HepG2 (cell line): Measurements from ENCODE around the gene CSNK2A1. TPM values are rescaled to one million over a fixed set of nuclear protein-coding genes. Genes with fewer than 3 reads are reported as not detected.

Source experiments
- ATAC-seq: fragments of 200-7000 bp; cut with Tn5 transposase; 3 replicates; pipeline ENCODE4 v1.9.1; 2020; ENCODE audit warnings: mild to moderate bottlenecking, moderate library complexity
- BruUV-seq: library from RNA; stranded (reverse); fragments of 400-500 nt; replicated peaks from 2 replicates; lab custom pipeline; 2021; lab: Mats Ljungman, UMichigan
- CTCF ChIA-PET: fragments of 300-600 bp; formaldehyde crosslinking; extraction: SDS; loops from one replicate; lab custom pipeline; 2021; ENCODE audit warnings: low total read pairs, inconsistent platforms, low intra/inter-chr PET ratio; lab: Yijun Ruan, JAX
- POLR2A ChIA-PET: fragments of 350-600 bp; sonication (Branson Sonifier 250); formaldehyde crosslinking; loops from one replicate; lab custom pipeline; 2020; ENCODE audit warnings: antibody characterized with exemption, inconsistent platforms; lab: Yijun Ruan, JAX
- DNase-seq: peaks from one replicate; pipeline ENCODE4 v3.0.0-alpha.2; 2015; ENCODE audit warnings: low spot score
- FAIRE-seq: peaks from 3 replicates; lab custom pipeline; 2011; peaks lifted over from hg19 to GRCh38; lab: Jason Lieb, UNC
- H2AFZ ChIP-seq: one replicate; pipeline ENCODE4 v1.6.1; 2011; ENCODE audit warnings: low read length, inconsistent platforms
- H3K27ac ChIP-seq: fragments of 300-600 bp; 3 replicates; pipeline ENCODE4 v1.8.0; 2011; ENCODE audit warnings: mixed run types, mild to moderate bottlenecking, mixed read lengths, low read length, inconsistent platforms; ENCODE audit not compliant: insufficient read depth; ENCODE audit errors: extremely low read length
- H3K27me3 ChIP-seq, 2 experiments: fragments of 200-600 bp in 1 of 2; 2 replicates in 1 of 2; 3 replicates in 1 of 2; pipeline versions ENCODE4 v1.6.0 to v1.8.0; 2011; ENCODE audit warnings: low read length in 2 of 2, mild to moderate bottlenecking in 2 of 2, moderate library complexity in 2 of 2, inconsistent platforms in 1 of 2; ENCODE audit not compliant: insufficient read depth in 2 of 2, control insufficient read depth in 1 of 2
- H3K36me3 ChIP-seq, 2 experiments: fragments of 200-600 bp in 1 of 2; replicated peaks in 1 of 2; 2 replicates in 1 of 2; 3 replicates in 1 of 2; pipeline versions ENCODE4 v1.5.1 to v1.8.0; 2011; ENCODE audit warnings: low read length in 2 of 2, inconsistent platforms in 1 of 2; ENCODE audit not compliant: insufficient read depth in 2 of 2, control insufficient read depth in 1 of 2
- H3K4me1 ChIP-seq: 2 replicates; pipeline ENCODE4 v1.5.1; 2012; ENCODE audit warnings: low read length, inconsistent platforms; ENCODE audit not compliant: insufficient read depth
- H3K4me2 ChIP-seq: 2 replicates; pipeline ENCODE4 v1.6.0; 2011; ENCODE audit warnings: low read depth, low read length, inconsistent platforms
- H3K4me3 ChIP-seq, 3 experiments: fragments of 200-600 bp in 1 of 3; sonication (generic), shearing (Covaris generic) in 1 of 3; replicated peaks in 1 of 3; 2 replicates each; pipeline ENCODE4 v1.5.1; 2011 to 2016; ENCODE audit warnings: low read length in 3 of 3, inconsistent platforms in 2 of 3, low read depth in 2 of 3, mild to moderate bottlenecking in 2 of 3, control low read depth in 1 of 3, mixed read lengths in 1 of 3; ENCODE audit not compliant: insufficient read depth in 1 of 3
- H3K79me2 ChIP-seq: one replicate; pipeline ENCODE4 v1.6.1; 2011; ENCODE audit warnings: low read length, inconsistent platforms; ENCODE audit not compliant: insufficient read depth
- H3K9ac ChIP-seq: 2 replicates; pipeline ENCODE4 v1.6.0; 2011; ENCODE audit warnings: mild to moderate bottlenecking, low read depth, low read length, inconsistent platforms; ENCODE audit not compliant: insufficient read depth
- H3K9me3 ChIP-seq: 2 replicates; pipeline ENCODE4 v1.5.1; 2012; ENCODE audit warnings: mild to moderate bottlenecking, low read length
- H4K20me1 ChIP-seq: 2 replicates; pipeline ENCODE4 v1.6.0; 2011; ENCODE audit warnings: inconsistent platforms, mild to moderate bottlenecking, low read length, moderate library complexity; ENCODE audit not compliant: insufficient read depth
- GATAD2A ChIP-seq: IDR thresholded peaks from 2 replicates; pipeline ENCODE4 v1.6.1; 2016
- KDM3A ChIP-seq: IDR thresholded peaks from 2 replicates; pipeline ENCODE4 v1.6.1; 2018; ENCODE audit warnings: low read depth, missing compliant biosample characterization
- RBM22 ChIP-seq: fragments of 200-400 bp; formaldehyde crosslinking; optimal IDR thresholded peaks from 2 replicates; pipeline ENCODE3; 2017; ENCODE audit warnings: mild to moderate bottlenecking, low read length, moderate library complexity
- SIX4 ChIP-seq: sonication (generic); formaldehyde crosslinking; IDR thresholded peaks from 2 replicates; pipeline ENCODE4 v1.4.0; 2020; ENCODE audit warnings: missing genetic modification reagents
- STAT6 ChIP-seq: sonication (generic); formaldehyde crosslinking; IDR thresholded peaks from 2 replicates; pipeline ENCODE4 v1.4.0; 2020; ENCODE audit warnings: missing genetic modification reagents, mild to moderate bottlenecking, borderline replicate concordance
- ZZZ3 ChIP-seq: sonication (generic); formaldehyde crosslinking; IDR thresholded peaks from 2 replicates; pipeline ENCODE4 v1.4.0; 2020; ENCODE audit warnings: missing genetic modification reagents, mild to moderate bottlenecking, borderline replicate concordance
- WGBS: methylation state at CpG from one replicate; pipeline ENCODE4 v1.1.6; 2017; ENCODE audit warnings: low lambda C conversion rate; 5-methylcytosine and 5-hydroxymethylcytosine counted together
- in situ Hi-C: cut with HindIII; loops from 2 replicates; pipeline ENCODE4 v1.10.0; 2017; ENCODE audit warnings: low pct_unique_long_range_greater_than_20kb; ENCODE audit not compliant: extremely low pct_ligation_motif_present
- intact Hi-C: fragments of 100-400 bp; cut with micrococcal nuclease; formaldehyde crosslinking; loops from one replicate; pipeline ENCODE4 v1.10.0; 2022; ENCODE audit not compliant: unreplicated experiment
- polyA plus RNA-seq, 8 experiments: library from polyadenylated mRNA; depleted of rRNA in 3 of 8; stranded (reverse) in 7 of 8; unstranded in 1 of 8; fragments of >200 nt; fragmentation: Illumina TruSeq in 4 of 8; extraction: Trizol in 4 of 8; gene quantifications; 2 replicates each; pipeline versions ENCODE4 v1.2.1 to v1.2.3, GENCODE V29; 2011 to 2016; ENCODE audit warnings: low read depth in 4 of 8, missing spikeins in 1 of 8, mixed read lengths in 1 of 8; ENCODE audit not compliant: insufficient read depth in 1 of 8
- total RNA-seq, 5 experiments: library from RNA; depleted of rRNA; stranded (reverse); fragments of >200 nt; fragmentation: Illumina TruSeq; extraction: Trizol; gene quantifications; 2 replicates each; pipeline ENCODE4 v1.2.3, GENCODE V29; 2016; ENCODE audit warnings: low read depth in 1 of 5
- TF ChIP-seq, protein P1 (sequence below): sonication (generic); formaldehyde crosslinking; IDR thresholded peaks from 2 replicates; pipeline ENCODE4 v1.4.0; 2020; ENCODE audit warnings: mild to moderate bottlenecking, missing genetic modification reagents
- TF ChIP-seq, protein P2 (sequence below): sonication (generic); formaldehyde crosslinking; IDR thresholded peaks from 2 replicates; pipeline ENCODE4 v1.4.0; 2020; ENCODE audit warnings: mild to moderate bottlenecking, low read depth, missing genetic modification reagents
- TF ChIP-seq, protein P3 (sequence below): sonication (generic); formaldehyde crosslinking; IDR thresholded peaks from 2 replicates; pipeline ENCODE4 v1.4.0; 2020; ENCODE audit warnings: missing genetic modification reagents

CSNK2A1 gene
- total and polyA plus RNA-seq, 2 of the 13 experiments (the other 11 are each of a cell fraction or from before 2014, with no cell fraction given) = 153 to 231 TPM

DNA sequence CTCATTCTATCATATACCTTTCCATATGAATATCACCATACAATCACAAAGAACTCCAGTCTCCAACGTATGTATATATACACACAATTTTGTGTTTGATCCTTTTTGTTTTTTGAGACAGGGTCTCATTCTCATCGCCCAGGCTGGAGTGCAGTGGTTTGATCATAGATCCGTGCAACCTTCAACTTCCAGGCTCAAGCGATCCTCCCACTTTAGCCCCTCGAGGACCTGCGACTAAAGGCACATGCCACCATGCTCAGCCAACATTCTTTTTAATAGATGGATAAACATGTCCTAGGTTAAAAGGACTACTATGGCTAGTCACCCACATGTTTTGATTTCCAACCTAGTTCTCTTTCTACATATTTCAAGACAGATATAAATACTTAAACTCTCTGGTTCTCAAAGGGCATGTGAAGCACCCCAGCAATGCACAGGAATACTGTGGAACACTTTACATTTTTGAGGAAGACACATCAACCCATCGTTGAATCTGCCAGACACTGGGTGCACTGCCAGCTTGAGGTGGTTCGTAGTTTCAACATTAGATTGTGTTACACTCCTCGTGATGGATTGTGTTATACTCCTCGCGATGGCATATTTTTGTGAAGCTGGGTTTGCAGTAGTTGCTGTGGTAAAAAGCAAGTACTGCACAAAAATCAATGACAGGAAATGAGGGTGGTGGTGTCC, 40.4 kb downstream of the CSNK2A1 start (continued):
- TF ChIP-seq, protein P1, sequence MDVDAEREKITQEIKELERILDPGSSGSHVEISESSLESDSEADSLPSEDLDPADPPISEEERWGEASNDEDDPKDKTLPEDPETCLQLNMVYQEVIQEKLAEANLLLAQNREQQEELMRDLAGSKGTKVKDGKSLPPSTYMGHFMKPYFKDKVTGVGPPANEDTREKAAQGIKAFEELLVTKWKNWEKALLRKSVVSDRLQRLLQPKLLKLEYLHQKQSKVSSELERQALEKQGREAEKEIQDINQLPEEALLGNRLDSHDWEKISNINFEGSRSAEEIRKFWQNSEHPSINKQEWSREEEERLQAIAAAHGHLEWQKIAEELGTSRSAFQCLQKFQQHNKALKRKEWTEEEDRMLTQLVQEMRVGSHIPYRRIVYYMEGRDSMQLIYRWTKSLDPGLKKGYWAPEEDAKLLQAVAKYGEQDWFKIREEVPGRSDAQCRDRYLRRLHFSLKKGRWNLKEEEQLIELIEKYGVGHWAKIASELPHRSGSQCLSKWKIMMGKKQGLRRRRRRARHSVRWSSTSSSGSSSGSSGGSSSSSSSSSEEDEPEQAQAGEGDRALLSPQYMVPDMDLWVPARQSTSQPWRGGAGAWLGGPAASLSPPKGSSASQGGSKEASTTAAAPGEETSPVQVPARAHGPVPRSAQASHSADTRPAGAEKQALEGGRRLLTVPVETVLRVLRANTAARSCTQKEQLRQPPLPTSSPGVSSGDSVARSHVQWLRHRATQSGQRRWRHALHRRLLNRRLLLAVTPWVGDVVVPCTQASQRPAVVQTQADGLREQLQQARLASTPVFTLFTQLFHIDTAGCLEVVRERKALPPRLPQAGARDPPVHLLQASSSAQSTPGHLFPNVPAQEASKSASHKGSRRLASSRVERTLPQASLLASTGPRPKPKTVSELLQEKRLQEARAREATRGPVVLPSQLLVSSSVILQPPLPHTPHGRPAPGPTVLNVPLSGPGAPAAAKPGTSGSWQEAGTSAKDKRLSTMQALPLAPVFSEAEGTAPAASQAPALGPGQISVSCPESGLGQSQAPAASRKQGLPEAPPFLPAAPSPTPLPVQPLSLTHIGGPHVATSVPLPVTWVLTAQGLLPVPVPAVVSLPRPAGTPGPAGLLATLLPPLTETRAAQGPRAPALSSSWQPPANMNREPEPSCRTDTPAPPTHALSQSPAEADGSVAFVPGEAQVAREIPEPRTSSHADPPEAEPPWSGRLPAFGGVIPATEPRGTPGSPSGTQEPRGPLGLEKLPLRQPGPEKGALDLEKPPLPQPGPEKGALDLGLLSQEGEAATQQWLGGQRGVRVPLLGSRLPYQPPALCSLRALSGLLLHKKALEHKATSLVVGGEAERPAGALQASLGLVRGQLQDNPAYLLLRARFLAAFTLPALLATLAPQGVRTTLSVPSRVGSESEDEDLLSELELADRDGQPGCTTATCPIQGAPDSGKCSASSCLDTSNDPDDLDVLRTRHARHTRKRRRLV (CRISPR knock-in tag) = no peak
- TF ChIP-seq, all 625 proteins: peak for 8

DNA sequence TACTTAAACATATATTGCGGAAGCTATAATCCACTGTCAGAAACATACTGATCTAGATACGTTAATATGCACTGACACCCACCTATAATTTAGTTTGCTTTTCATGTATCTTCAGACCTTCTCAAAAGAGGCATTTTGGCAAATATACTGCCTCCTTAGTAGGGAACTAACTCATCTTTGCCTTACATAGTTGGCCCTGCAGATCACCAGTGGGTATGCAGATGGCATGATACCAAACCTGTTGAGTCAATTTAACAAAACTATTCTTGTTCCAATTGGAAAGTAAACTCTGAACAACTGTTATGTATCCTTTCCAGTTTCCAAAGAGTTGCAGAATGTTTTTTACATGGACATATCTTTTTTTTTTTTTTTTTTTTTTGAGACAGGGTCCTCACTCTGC, 45.6 kb downstream of the CSNK2A1 start:
- intact Hi-C loops = no loop called here
- Histone ChIP-seq H3K4me1 (no peaks in the 10 kb centered on the region), H3K79me2 (no peaks in the 10 kb centered on the region), H3K27ac (no peak overlapping the region), H3K27me3 (no peaks in the 10 kb centered on the region), H3K9me3 (no peaks in the 10 kb centered on the region), H3K9ac (no peak overlapping the region), H3K4me2 (no peak overlapping the region), H3K4me3 (no peak overlapping the region), H2AFZ (no peak overlapping the region), H3K36me3 (peaks cover 40 to 88% of the 10 kb centered on the region in 2 experiments), H4K20me1 (no peaks in the 10 kb centered on the region)
- TF ChIP-seq GATAD2A (CRISPR knock-in tag) (no peak), KDM3A (CRISPR knock-in tag) (no peak), SIX4 (no peak), ZZZ3 (CRISPR knock-in tag) (no peak), STAT6 (CRISPR knock-in tag) (0 out of 2 replicates have a peak, but pooled peaks have one; percentile 52), RBM22 (peak; percentile 91)
- TF ChIP-seq, protein P2, sequence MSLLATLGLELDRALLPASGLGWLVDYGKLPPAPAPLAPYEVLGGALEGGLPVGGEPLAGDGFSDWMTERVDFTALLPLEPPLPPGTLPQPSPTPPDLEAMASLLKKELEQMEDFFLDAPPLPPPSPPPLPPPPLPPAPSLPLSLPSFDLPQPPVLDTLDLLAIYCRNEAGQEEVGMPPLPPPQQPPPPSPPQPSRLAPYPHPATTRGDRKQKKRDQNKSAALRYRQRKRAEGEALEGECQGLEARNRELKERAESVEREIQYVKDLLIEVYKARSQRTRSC = no peak
- TF ChIP-seq, protein P3, sequence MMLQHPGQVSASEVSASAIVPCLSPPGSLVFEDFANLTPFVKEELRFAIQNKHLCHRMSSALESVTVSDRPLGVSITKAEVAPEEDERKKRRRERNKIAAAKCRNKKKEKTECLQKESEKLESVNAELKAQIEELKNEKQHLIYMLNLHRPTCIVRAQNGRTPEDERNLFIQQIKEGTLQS (CRISPR knock-in tag) = no peak
- ChIA-PET CTCF (no interaction called here), POLR2A (interaction anchor here (1.3 kb wide), 1 partner anchor 13 kb away, joined by 5 read pairs; no protein-coding TSS in a partner anchor)
- ATAC-seq (no peak), DNase-seq (no peak), FAIRE-seq (no peak)
- WGBS = 98% methylated on average over 2 of the region's 2 CpGs
- BruUV-seq = no TSS peak
- in situ Hi-C loops = no loop called here
